Stimulated activated CD4-positive, alpha-beta T cell treated with anti-CD3 and anti-CD28 coated beads, Interleukin-12 subunit alpha, Interleukin-12 subunit beta, amount 100 ng/mL, for 48 hours (primary cell): ENCODE data around the gene MALAT1.
"Not testable (repeated sequence)": the region's sequence is repeated elsewhere in the genome, so short reads cannot be mapped to it uniquely, and the experiment has no call there.

ENCODE experiments used
- DNase-seq, 3 donors: peaks; one replicate each; pipeline ENCODE4 v3.0.0-alpha.2; 2020; ENCODE audit warnings: low read depth in 2 of 3, low spot score in 1 of 3

Gene MALAT1

GRCh38 chr11:65516135-65516968 is 17.5 kb downstream of the MALAT1 start:
- DNase-seq: no peak

DNA sequence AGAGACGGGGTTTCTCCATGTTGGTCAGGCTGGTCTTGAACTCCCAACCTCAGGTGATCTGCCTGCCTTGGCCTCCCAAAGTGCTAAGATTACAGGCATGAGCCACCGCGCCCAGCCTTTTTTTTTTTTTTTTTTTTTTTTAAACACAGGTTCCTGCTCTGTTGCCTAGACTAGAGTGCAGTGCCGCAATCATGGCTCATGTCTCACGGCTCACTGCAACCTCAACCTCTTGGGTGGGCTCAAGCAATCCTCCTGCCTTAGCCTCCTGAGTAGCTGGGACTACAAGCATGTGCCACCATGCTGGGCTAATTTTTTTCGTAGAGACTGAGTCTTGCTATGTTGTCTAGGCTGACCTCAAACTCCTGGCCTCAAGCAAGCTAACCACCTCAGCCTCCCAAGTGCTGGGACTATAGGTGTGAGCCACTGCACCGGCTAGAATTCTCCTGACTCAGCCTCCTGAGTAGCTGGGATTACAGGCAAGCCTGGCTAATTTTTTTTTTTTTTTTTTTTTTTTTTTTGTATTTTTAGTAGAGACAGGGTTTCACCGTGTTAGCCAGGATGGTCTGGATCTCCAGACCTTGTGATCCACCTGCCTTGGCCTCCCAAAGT is 20.2 kb downstream of the MALAT1 start:
- not testable (repeated sequence) for DNase-seq

- DNase-seq: not testable (repeated sequence)
Observed at GRCh38 chr11:65521777-65522521, 23.1 kb downstream of the MALAT1 start.

GRCh38 chr11:65522718-65523630 is 24.1 kb downstream of the MALAT1 start:
- DNase-seq: not testable (repeated sequence)

DNA sequence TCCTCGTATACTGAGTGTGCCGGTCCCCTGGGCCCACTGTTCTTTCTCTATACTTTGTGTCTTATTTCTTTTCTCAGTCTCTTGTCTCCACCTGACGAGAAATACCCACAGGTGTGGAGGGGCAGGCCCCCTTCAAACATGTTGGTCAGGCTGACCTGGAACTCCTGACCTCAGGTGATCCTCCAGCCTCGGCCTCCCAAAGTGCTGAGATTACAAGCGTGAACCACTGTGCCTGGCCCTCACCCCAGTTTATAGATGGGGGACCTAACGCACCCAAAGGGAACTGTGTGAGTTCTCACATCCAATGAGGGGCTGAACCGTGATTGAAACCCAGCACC is 24.8 kb downstream of the MALAT1 start:
- not testable (repeated sequence) for DNase-seq

DNA sequence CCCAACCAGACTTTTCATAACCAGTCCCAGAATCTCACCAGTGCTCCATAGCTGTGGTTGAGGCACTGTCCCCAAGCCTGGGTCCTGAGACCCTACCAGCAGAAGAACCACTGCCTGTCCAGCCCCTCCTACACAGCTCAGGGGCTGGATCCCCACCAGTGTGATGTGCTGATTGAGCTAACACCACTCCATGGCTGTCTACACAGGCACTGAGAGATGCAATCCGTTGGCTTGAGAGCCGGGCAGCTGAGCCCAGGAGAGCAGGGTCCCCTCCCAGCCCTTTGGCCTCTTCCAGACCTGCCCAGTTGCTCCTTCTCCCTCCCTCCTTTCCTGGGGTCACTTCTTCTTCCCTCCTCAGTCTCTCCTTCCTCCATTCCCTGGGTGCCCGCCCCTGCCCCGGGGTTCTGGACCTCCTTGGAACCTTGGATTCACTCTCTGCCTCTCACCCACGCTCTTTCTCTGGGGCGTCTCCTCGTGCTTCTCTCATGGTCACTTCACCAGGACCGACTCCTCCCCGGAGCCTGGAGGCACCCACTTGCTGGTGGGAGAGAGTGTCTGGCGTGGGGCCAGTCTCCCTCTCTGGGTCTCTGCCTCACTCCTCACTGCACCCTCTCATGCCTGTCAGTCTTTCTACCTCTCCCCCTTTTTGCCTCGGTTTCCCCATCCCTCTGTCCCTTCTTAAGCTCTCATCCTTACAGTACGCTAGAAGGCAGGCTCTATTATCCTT is 25.3 kb downstream of the MALAT1 start:
- DNase-seq: no peak

GRCh38 chr11:65524741-65525545 is 26.1 kb downstream of the MALAT1 start, which contains the start of gene SCYL1:
Gene SCYL1 (plus strand): TSS chr11:65525083. CDS start chr11:65525154, 71 bp downstream.
- DNase-seq: peak; percentile 61 to 81 (median 70)

GRCh38 chr11:65525546-65526480 is 27.0 kb downstream of the MALAT1 start:
- no peak for DNase-seq

DNA sequence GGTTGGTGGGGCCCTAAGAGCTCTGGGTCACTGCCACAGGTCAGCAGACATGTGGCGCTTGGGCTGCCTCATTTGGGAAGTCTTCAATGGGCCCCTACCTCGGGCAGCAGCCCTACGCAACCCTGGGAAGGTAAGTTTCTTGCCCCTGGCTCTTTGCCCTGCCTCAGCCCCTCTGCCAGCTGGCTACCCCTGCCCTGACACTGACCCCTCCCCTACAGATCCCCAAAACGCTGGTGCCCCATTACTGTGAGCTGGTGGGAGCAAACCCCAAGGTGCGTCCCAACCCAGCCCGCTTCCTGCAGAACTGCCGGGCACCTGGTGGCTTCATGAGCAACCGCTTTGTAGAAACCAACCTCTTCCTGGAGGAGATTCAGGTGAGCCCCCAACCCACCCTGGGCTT is 27.9 kb downstream of the MALAT1 start:
- no peak for DNase-seq

DNA sequence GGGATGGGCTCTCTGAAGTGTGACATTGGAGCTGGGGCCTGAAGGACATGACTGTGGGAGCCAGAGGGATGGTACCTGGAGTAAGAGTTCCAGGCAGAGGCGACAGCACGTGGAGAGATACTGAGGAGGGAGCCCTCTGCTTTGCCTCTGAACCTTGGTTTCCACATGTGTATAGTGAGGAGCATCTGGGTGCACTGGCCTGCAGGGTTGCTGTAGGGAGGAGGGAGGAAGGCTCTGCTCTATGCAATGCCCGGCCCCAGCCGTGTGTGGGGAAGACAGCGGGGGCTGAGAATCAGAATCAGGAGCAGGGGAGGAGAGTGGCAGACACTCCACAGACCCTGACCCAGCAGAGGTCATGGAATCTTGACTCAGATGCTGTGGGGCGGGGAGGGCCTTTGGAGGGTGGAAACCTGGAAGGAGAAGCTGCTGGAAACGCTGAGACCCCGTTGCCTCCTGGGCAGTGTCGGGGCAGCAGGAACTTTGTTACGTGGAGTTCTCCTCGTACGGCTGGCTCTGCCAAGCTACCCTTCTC is 30.0 kb downstream of the MALAT1 start:
- no peak for DNase-seq

DNA sequence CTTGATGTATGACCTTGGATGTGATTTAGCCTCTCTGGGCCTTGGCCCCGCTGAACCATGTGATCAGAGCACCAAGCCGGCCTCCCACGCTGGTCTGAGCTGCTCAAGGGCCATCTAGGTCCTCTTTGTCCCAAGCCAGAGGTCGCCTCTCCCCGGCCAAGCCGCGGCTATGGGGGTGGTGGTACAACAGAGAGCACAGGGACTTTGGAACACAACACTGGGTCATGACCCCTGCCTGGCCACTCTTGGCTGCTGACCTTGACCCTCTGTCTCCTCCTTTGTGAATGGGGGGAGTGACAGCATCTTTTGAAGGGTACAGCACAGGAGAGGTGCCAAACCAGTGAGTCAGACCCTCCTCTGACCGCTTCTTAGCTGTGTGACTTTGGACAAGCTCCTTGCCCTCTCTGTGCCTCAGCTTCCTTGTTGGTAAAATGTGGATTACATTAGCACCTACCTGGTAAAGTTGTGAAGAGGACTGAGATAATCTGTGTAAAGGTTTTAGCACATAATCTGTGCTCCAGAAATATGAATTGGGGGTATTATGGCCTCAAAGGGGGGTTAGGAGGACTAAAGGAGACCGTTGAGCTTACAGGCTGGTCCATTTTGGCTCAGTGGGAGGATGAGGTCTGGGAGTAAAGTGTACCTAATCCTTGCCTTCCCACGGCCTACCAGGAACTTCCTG is 30.8 kb downstream of the MALAT1 start:
- DNase-seq: no peak

DNA sequence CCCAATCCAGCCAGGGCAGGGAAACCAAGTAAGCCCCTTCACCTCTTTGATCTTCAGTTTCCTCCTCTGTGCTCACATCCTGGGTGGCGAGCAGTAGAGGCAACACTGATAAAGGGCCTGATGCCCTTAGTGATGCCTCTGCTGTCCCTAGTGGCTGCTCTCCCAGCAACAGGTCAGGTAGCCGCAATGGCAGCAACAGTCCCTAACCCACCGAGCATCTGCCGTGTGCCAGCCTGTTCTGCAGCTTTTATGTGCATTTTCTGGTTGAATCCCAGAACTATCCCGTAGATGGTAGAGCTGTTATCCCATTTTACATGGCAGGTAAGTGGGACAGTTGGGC is 31.3 kb downstream of the MALAT1 start:
- no peak for DNase-seq

DNA sequence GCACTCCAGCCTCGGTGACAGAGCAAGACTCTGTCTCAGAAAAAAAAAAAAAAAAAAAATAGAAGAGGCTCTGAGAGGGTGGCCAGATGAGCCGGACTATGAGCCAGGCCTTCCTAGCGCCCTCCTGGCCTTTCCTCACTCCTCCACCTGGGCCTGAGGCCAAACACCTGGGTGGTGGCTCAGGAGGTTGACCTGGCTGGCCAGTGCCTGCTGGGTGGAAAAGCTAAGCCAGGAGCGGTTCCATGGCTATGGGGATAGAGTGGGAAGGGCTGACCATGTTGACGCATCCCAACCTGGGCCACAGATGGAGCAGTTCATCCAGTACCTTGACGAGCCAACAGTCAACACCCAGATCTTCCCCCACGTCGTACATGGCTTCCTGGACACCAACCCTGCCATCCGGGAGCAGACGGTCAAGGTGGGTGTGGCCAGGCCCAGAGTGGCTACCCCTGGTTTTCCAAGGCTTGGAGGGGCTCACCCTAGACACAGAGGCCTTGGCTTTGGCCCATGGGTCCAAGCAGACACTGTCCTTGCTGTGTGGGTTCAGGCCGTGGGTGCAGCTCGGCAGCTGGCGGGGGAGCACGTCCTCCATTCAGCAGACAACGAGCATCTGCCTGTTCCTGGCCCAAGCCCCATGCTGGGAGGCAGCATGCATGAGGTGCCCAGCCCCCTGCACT is 33.7 kb downstream of the MALAT1 start:
- no peak for DNase-seq

GRCh38 chr11:65535102-65535501 is 36.3 kb downstream of the MALAT1 start:
- no peak for DNase-seq

GRCh38 chr11:65536412-65537295 is 37.8 kb downstream of the MALAT1 start:
- no peak for DNase-seq

DNA sequence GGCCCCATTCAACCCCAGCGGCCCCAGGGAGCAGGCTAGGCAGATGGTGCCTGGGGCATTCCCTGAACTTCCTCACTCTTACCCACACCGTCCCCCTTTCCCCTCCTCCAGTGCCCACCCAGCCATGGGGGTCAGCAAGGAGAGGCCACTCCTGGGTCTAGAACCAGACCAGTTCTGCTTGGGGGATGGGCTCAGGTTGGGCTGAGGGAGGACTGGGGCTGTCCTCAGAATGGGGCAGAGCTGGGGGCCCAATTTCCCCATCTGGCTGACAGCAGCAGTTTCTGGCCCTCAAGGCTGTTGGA is 38.4 kb downstream of the MALAT1 start:
- no peak for DNase-seq
